ENCODE results near the gene TMEM186. TPM values are rescaled to one million over a fixed set of nuclear protein-coding genes. Genes with fewer than 3 reads are reported as not detected.

The TMEM186 gene
- total and polyA plus RNA-seq, 2 of the 4 experiments (the other 2 are of a cell fraction), result 5.7 to 6.8 TPM

DNA sequence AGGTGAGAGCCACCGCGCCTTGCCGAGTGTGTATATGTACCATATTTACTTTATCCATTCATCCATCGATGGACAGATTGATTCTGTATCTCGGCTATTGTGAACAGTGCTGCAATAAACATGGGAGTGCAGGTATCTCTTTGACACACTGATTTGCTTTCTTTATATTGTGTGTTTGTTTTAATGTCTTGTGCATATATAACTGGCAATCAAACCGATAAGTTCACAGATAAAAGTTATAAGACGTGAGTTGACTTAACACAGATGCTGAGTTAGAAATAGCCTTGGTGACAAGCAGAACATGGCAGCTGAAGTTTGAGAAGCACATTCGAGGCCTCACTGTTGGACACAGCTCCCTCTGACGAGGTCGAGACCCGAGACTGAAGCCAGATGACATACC is 23.2 kb downstream of the TMEM186 start:
- Histone ChIP-seq H3K23ac (ENCODE audit: low read depth, low read length) (no peak overlapping the region), H2AK9ac (replicated peaks; ENCODE audit: low read depth, low read length, poor library complexity) (no peak overlapping the region), H3K27me3 (ENCODE audit: control insufficient read depth, insufficient read depth, low read length) (no peaks in the 10 kb centered on the region), H2AK5ac (ENCODE audit: low read depth, low read length) (no peak overlapping the region), H3K4me2 (ENCODE audit: low read depth, low read length) (no peak overlapping the region), H4K20me1 (ENCODE audit: insufficient read depth, low read length) (no peaks in the 10 kb centered on the region), H2BK5ac (ENCODE audit: low read depth, low read length, poor library complexity, severe bottlenecking) (no peak overlapping the region), H3K4ac (ENCODE audit: low read depth, low read length) (no peak overlapping the region), H3K36me3 (ENCODE audit: control insufficient read depth, insufficient read depth, low read length) (no peaks in the 10 kb centered on the region; the same call in 1 of the 2 replicates), H2BK120ac (ENCODE audit: low read depth, low read length) (no peak overlapping the region), H3K27ac (ENCODE audit: insufficient read depth, low read length) (no peak overlapping the region), H3K56ac (ENCODE audit: extremely low read depth, insufficient read depth, low read length) (no peak overlapping the region), H3K9me3 (ENCODE audit: control insufficient read depth, insufficient read depth, low read length) (0 out of 2 replicates have a peak, but pooled peaks cover 2% of the 10 kb centered on the region), H3K9ac (ENCODE audit: low read depth, low read length) (no peak overlapping the region), H3K14ac (replicated peaks; ENCODE audit: low read depth, low read length) (no peak overlapping the region), H3K9me1 (ENCODE audit: insufficient read depth, low read length) (no peaks in the 10 kb centered on the region), H4K8ac (ENCODE audit: low read depth in 2 of 2, low read length in 2 of 2) (no peak overlapping the region), H3K79me1 (ENCODE audit: low read depth in 1 of 2, low read length in 2 of 2) (no peaks in the 10 kb centered on the region), H3K4me1 (ENCODE audit: control insufficient read depth, insufficient read depth, low read length) (no peaks in the 10 kb centered on the region), H4K5ac (ENCODE audit: low read depth, low read length) (no peak overlapping the region), H2BK15ac (ENCODE audit: low read depth, low read length) (no peak overlapping the region), H2BK20ac (ENCODE audit: low read depth, low read length) (no peak overlapping the region), H4K91ac (ENCODE audit: insufficient read depth, low read depth, low read length) (no peak overlapping the region), H3K4me3 (ENCODE audit: insufficient read depth, low read depth, low read length) (no peak overlapping the region), H3K18ac (ENCODE audit: low read depth, low read length) (no peak overlapping the region), H2AFZ (replicated peaks; ENCODE audit: low read length, poor library complexity) (no peak overlapping the region)
- intact Hi-C loops (cut with micrococcal nuclease), result no loop called here
- ChIA-PET CTCF (no interaction called here), POLR2A (ENCODE audit: unreplicated experiment) (no interaction called here)
- no peak for TF ChIP-seq BHLHE40 (IDR thresholded peaks at IDR 0.05; ENCODE audit: low read depth, low read length)
- TF ChIP-seq MAFK (IDR thresholded peaks at IDR 0.05; ENCODE audit: low read depth, low read length), result no peak
- TF ChIP-seq RAD21 (IDR thresholded peaks at IDR 0.05; ENCODE audit: low read length), result no peak
- no peak for TF ChIP-seq RCOR1 (IDR thresholded peaks at IDR 0.05; ENCODE audit: insufficient replicate concordance, low read length)
- TF ChIP-seq, protein P1, sequence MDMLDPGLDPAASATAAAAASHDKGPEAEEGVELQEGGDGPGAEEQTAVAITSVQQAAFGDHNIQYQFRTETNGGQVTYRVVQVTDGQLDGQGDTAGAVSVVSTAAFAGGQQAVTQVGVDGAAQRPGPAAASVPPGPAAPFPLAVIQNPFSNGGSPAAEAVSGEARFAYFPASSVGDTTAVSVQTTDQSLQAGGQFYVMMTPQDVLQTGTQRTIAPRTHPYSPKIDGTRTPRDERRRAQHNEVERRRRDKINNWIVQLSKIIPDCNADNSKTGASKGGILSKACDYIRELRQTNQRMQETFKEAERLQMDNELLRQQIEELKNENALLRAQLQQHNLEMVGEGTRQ (IDR thresholded peaks at IDR 0.05; ENCODE audit: low read depth, low read length), result no peak
- TF ChIP-seq MAZ (IDR thresholded peaks at IDR 0.05; ENCODE audit: borderline replicate concordance, low read depth, low read length), result no peak
- TF ChIP-seq FOS (IDR thresholded peaks at IDR 0.05; ENCODE audit: low read depth, low read length), result no peak
- TF ChIP-seq MXI1 (IDR thresholded peaks at IDR 0.05; ENCODE audit: borderline replicate concordance, low read depth, low read length), result no peak
- TF ChIP-seq CEBPB (IDR thresholded peaks at IDR 0.05; ENCODE audit: low read depth, low read length), result no peak
- TF ChIP-seq CHD1 (IDR thresholded peaks at IDR 0.05; ENCODE audit: low read depth, low read length), result no peak
- TF ChIP-seq RFX5 (IDR thresholded peaks at IDR 0.05; ENCODE audit: low read depth, low read length), result no peak
- TF ChIP-seq, protein P2, sequence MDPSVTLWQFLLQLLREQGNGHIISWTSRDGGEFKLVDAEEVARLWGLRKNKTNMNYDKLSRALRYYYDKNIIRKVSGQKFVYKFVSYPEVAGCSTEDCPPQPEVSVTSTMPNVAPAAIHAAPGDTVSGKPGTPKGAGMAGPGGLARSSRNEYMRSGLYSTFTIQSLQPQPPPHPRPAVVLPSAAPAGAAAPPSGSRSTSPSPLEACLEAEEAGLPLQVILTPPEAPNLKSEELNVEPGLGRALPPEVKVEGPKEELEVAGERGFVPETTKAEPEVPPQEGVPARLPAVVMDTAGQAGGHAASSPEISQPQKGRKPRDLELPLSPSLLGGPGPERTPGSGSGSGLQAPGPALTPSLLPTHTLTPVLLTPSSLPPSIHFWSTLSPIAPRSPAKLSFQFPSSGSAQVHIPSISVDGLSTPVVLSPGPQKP (IDR thresholded peaks at IDR 0.05; ENCODE audit: borderline replicate concordance, low read depth, low read length), result no peak
- WGBS, 2 experiments (ENCODE audit: extremely low coverage in 2 of 2, insufficient read length in 1 of 2), result 70% methylated on average over 6 of the region's 11 CpGs; no CpG with 5 or more reads in 1 of the 2 experiments
- ATAC-seq (ENCODE audit: low read depth), result no peak
- in situ Hi-C loops (cut with MboI; ENCODE audit: low sequenced_read_pairs), result no loop called here
- DNase-seq, result no peak
- dilution Hi-C loops (cut with HindIII; ENCODE audit: low sequenced_read_pairs, unreplicated experiment), result no loop called here
- no TSS peak for BruUV-seq (replicated peaks)
